ENCODE measurements around the gene ATG10.

ATG10 gene

GRCh38 chr5:82168294-82168693, 196.5 kb downstream of the ATG10 start:
- DNase-seq = no peak

GRCh38 chr5:82169892-82170291, 198.1 kb downstream of the ATG10 start:
- DNase-seq = no peak

- DNase-seq = peak; percentile 75
Observed at GRCh38 chr5:82174128-82174918, 202.5 kb downstream of the ATG10 start.

GRCh38 chr5:82174919-82175219, 203.0 kb downstream of the ATG10 start:
- DNase-seq = no peak

- no peak for DNase-seq
Observed at GRCh38 chr5:82176115-82176814, 204.4 kb downstream of the ATG10 start.

GRCh38 chr5:82178378-82178777, 206.6 kb downstream of the ATG10 start:
- DNase-seq = no peak

- DNase-seq = no peak
Observed at GRCh38 chr5:82182662-82183061, 210.8 kb downstream of the ATG10 start.

- DNase-seq = no peak
Observed at GRCh38 chr5:82183828-82184227, 212.0 kb downstream of the ATG10 start.

- DNase-seq = no peak
Observed at GRCh38 chr5:82185851-82186250, 214.0 kb downstream of the ATG10 start.

- DNase-seq = no peak
Observed at GRCh38 chr5:82197550-82197949, 225.7 kb downstream of the ATG10 start.

- no peak for DNase-seq
Observed at GRCh38 chr5:82204567-82204966, 232.7 kb downstream of the ATG10 start.

- no peak for DNase-seq
Observed at GRCh38 chr5:82205005-82205404, 233.2 kb downstream of the ATG10 start.

GRCh38 chr5:82208371-82208770, 236.5 kb downstream of the ATG10 start:
- DNase-seq = no peak

- DNase-seq = no peak
Observed at GRCh38 chr5:82211855-82212572, 240.2 kb downstream of the ATG10 start.

- DNase-seq = no peak
Observed at GRCh38 chr5:82217917-82218316, 246.1 kb downstream of the ATG10 start.

GRCh38 chr5:82218374-82219156, 246.7 kb downstream of the ATG10 start:
- no peak for DNase-seq

GRCh38 chr5:82221020-82221419, 249.2 kb downstream of the ATG10 start:
- DNase-seq = no peak

GRCh38 chr5:82222597-82223574, 251.1 kb downstream of the ATG10 start:
- DNase-seq = no peak

- DNase-seq = peak; percentile 57
Observed at GRCh38 chr5:82225525-82226172, 253.8 kb downstream of the ATG10 start.

- no peak for DNase-seq
Observed at GRCh38 chr5:82234885-82235284, 263.1 kb downstream of the ATG10 start.

- DNase-seq = no peak
Observed at GRCh38 chr5:82244151-82244550, 272.3 kb downstream of the ATG10 start.
